Mucosa of rectum (tissue), 2 donors: ENCODE results near the gene MRTFA.

ENCODE experiments used
- H3K27ac ChIP-seq, 2 donors: one replicate each; pipeline ENCODE4 v1.7.0; 2013; ENCODE audit warnings: inconsistent platforms in 2 of 2, low read depth in 2 of 2, low read length in 2 of 2
- H3K27me3 ChIP-seq, 2 donors: one replicate each; pipeline ENCODE4 v1.7.0; 2013; ENCODE audit warnings: low read length in 2 of 2; ENCODE audit not compliant: control insufficient read depth in 2 of 2, insufficient read depth in 2 of 2
- H3K36me3 ChIP-seq, 2 donors: one replicate each; pipeline ENCODE4 v1.7.0; 2013; ENCODE audit warnings: low read length in 2 of 2; ENCODE audit not compliant: control insufficient read depth in 2 of 2, insufficient read depth in 2 of 2
- H3K4me1 ChIP-seq, 2 donors: one replicate each; pipeline ENCODE4 v1.7.0; 2013; ENCODE audit warnings: low read length in 2 of 2, mild to moderate bottlenecking in 1 of 2; ENCODE audit not compliant: control insufficient read depth in 2 of 2, insufficient read depth in 2 of 2
- H3K4me3 ChIP-seq, 2 donors: one replicate each; pipeline ENCODE4 v1.7.0; 2013; ENCODE audit warnings: low read length in 2 of 2
- H3K9ac ChIP-seq, 2 donors: one replicate each; pipeline ENCODE4 v1.7.0; 2013; ENCODE audit warnings: low read length in 2 of 2, low read depth in 1 of 2, mild to moderate bottlenecking in 1 of 2
- H3K9me3 ChIP-seq, 2 donors: one replicate each; pipeline ENCODE4 v1.7.0; 2013; ENCODE audit warnings: low read length in 2 of 2; ENCODE audit not compliant: control insufficient read depth in 2 of 2
- donor health status: healthy.
- donor health status: Normal muscosa, but diverticular disease.

MRTFA gene

GRCh38 chr22:40636380-40637182, at the start of gene MRTFA:
MRTFA (minus strand) TSS chr22:40636719.
- Histone ChIP-seq H3K4me1 (peaks cover 6 to 13% of the 10 kb centered on the region in 2 donors), H3K9ac (peak within 1 kb of the TSS; percentile 92 to 98), H3K4me3 (peak within 1 kb of the TSS; percentile 85 to 90), H3K9me3 (no peaks in the 10 kb centered on the region), H3K36me3 (no peaks in the 10 kb centered on the region), H3K27ac (peak within 1 kb of the TSS; percentile 93), H3K27me3 (no peaks in the 10 kb centered on the region)

DNA sequence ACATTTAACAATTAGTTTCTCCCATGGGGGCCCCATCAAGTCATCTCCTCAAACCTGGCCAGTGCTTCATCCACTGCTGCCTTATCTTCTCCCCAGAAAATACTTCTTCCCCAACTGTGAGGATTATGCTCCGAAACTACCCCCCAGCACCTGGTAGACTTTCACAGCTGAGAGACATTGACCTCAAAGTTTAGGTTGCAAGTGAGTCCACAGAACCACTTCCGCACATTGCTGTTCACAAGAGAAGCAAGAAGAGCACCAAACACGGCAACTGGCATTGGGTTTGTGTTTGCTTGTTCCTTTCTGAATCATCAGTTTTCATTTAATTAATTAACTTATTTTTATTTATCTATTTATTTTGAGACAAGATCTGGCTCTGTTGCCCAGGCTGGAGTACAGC, 48.9 kb upstream of the MRTFA start:
- no peak overlapping the region for H3K27ac ChIP-seq
- no peaks in the 10 kb centered on the region for H3K4me1 ChIP-seq

DNA sequence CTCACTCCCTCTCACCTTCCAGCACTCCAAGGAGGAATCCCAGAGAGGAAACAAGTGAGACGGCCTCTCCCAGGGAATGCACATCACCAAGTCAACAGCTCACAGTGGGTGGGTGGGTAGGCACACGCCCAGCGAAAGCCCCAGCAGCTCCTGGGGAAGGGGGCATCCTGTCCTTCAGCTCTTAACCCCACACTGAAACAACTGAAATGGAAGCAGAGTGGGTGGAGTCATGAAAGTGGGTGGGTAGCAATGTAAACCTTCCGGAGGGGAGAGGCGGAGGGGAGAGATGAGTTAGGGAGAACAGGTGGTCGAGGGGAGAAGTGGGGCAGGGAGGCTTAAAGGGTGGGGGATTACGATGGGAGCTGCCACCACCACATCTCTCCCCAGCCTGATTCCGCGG, 48.2 kb upstream of the MRTFA start:
- H3K27ac ChIP-seq, result no peak overlapping the region
- H3K9me3 ChIP-seq, result no peaks in the 10 kb centered on the region
- H3K9ac ChIP-seq, result no peak overlapping the region
- no peaks in the 10 kb centered on the region for H3K27me3 ChIP-seq
- H3K36me3 ChIP-seq, result no peaks in the 10 kb centered on the region
- no peaks in the 10 kb centered on the region for H3K4me1 ChIP-seq
- H3K4me3 ChIP-seq, result no peak overlapping the region

More for the DNA sequence above, 48.9 kb upstream of the MRTFA start:
- H3K9ac ChIP-seq, result no peak overlapping the region
- H3K9me3 ChIP-seq, result no peaks in the 10 kb centered on the region
- H3K36me3 ChIP-seq, result no peaks in the 10 kb centered on the region
- H3K27me3 ChIP-seq, result no peaks in the 10 kb centered on the region
- no peak overlapping the region for H3K4me3 ChIP-seq

GRCh38 chr22:40681451-40681850, 44.9 kb upstream of the MRTFA start:
- Histone ChIP-seq H3K36me3 (no peaks in the 10 kb centered on the region), H3K4me1 (no peaks in the 10 kb centered on the region), H3K27me3 (peaks cover 7 to 10% of the 10 kb centered on the region in 2 donors), H3K27ac (no peak overlapping the region), H3K4me3 (no peak overlapping the region), H3K9me3 (no peaks in the 10 kb centered on the region), H3K9ac (no peak overlapping the region)

- Histone ChIP-seq H3K27ac (no peak overlapping the region), H3K9ac (no peak overlapping the region), H3K36me3 (no peaks in the 10 kb centered on the region), H3K27me3 (peaks cover 7 to 10% of the 10 kb centered on the region in 2 donors), H3K4me1 (no peaks in the 10 kb centered on the region), H3K4me3 (no peak overlapping the region), H3K9me3 (no peaks in the 10 kb centered on the region)
Measured at GRCh38 chr22:40680819-40681183, 44.3 kb upstream of the MRTFA start.

- Histone ChIP-seq H3K9ac (no peak overlapping the region), H3K36me3 (no peaks in the 10 kb centered on the region), H3K9me3 (no peaks in the 10 kb centered on the region), H3K4me1 (no peaks in the 10 kb centered on the region), H3K27ac (no peak overlapping the region), H3K4me3 (no peak overlapping the region), H3K27me3 (peaks cover 7 to 10% of the 10 kb centered on the region in 2 donors)
Measured at GRCh38 chr22:40679964-40680818, 43.7 kb upstream of the MRTFA start.

GRCh38 chr22:40679249-40679963, 42.9 kb upstream of the MRTFA start, which contains the start of gene MCHR1:
MCHR1 (plus strand) TSS chr22:40679484; CDS start chr22:40679653, 169 bp downstream.
- Histone ChIP-seq H3K4me1 (no peaks in the 10 kb centered on the region), H3K9ac (no peak within 1 kb of the TSS), H3K9me3 (no peaks in the 10 kb centered on the region), H3K27me3 (peaks cover 7 to 10% of the 10 kb centered on the region in 2 donors), H3K36me3 (no peaks in the 10 kb centered on the region), H3K27ac (no peak within 1 kb of the TSS), H3K4me3 (peak within 1 kb of the TSS in 1 of 2 donors; percentile 5)

GRCh38 chr22:40678493-40679248, 42.2 kb upstream of the MRTFA start:
- H3K27me3 ChIP-seq, result peaks cover 7 to 10% of the 10 kb centered on the region in 2 donors
- H3K27ac ChIP-seq, result no peak overlapping the region
- no peaks in the 10 kb centered on the region for H3K9me3 ChIP-seq
- H3K4me3 ChIP-seq, result peak overlapping the region in 1 of 2 donors; percentile 5
- H3K36me3 ChIP-seq, result no peaks in the 10 kb centered on the region
- no peak overlapping the region for H3K9ac ChIP-seq
- H3K4me1 ChIP-seq, result no peaks in the 10 kb centered on the region

- Histone ChIP-seq H3K4me3 (no peak overlapping the region), H3K27me3 (peaks cover 7 to 10% of the 10 kb centered on the region in 2 donors), H3K9ac (no peak overlapping the region), H3K27ac (no peak overlapping the region), H3K9me3 (no peaks in the 10 kb centered on the region), H3K36me3 (no peaks in the 10 kb centered on the region), H3K4me1 (no peaks in the 10 kb centered on the region)
Measured at GRCh38 chr22:40676644-40677043, 40.1 kb upstream of the MRTFA start.
